HepG2 (cell line): Measurements from ENCODE around the gene FBF1. TPM values are rescaled to one million over a fixed set of nuclear protein-coding genes. Genes with fewer than 3 reads are reported as not detected.
A peak's percentile ranks its signal among the peaks of the same experiment; 100 is the strongest.

Source experiments
- BRD4 ChIP-seq: sonication (generic); formaldehyde crosslinking; IDR thresholded peaks from 2 replicates; pipeline ENCODE4 v1.4.0; 2020; ENCODE audit warnings: missing genetic modification reagents
- CREM ChIP-seq, 2 experiments: sonication (generic) in 1 of 2; formaldehyde crosslinking in 1 of 2; IDR thresholded peaks; 2 replicates each; pipeline versions ENCODE4 v1.4.0 to v1.6.1; 2016 to 2020; ENCODE audit warnings: antibody characterized with exemption in 1 of 2, mild to moderate bottlenecking in 1 of 2, missing genetic modification reagents in 1 of 2
- KLF11 ChIP-seq: IDR thresholded peaks from 2 replicates; pipeline ENCODE4 v1.6.1; 2016; ENCODE audit warnings: missing compliant biosample characterization
- KLF15 ChIP-seq: sonication (generic); formaldehyde crosslinking; IDR thresholded peaks from 2 replicates; pipeline ENCODE4 v1.8.1; 2023; ENCODE audit warnings: borderline replicate concordance, mild to moderate bottlenecking, inconsistent platforms, missing genetic modification reagents, mixed read lengths
- NKX3-1 ChIP-seq: sonication (generic); formaldehyde crosslinking; IDR thresholded peaks from 2 replicates; pipeline ENCODE4 v1.5.0; 2020; ENCODE audit warnings: missing genetic modification reagents
- PBX2 ChIP-seq: IDR thresholded peaks from 2 replicates; pipeline ENCODE4 v1.6.1; 2016; ENCODE audit warnings: control low read depth
- SETDB1 ChIP-seq: sonication (generic); formaldehyde crosslinking; IDR thresholded peaks from 2 replicates; pipeline ENCODE4 v1.5.1; 2020; ENCODE audit warnings: missing genetic modification reagents, mild to moderate bottlenecking, borderline replicate concordance
- SIX1 ChIP-seq: sonication (generic); formaldehyde crosslinking; IDR thresholded peaks from 2 replicates; pipeline ENCODE4 v1.4.0; 2020; ENCODE audit warnings: missing genetic modification reagents, borderline replicate concordance
- ZBTB8A ChIP-seq: sonication (generic); formaldehyde crosslinking; IDR thresholded peaks from 2 replicates; pipeline ENCODE4 v1.4.0; 2020; ENCODE audit warnings: mild to moderate bottlenecking, low read depth, missing genetic modification reagents, borderline replicate concordance
- ZMYM4 ChIP-seq: sonication (generic); formaldehyde crosslinking; IDR thresholded peaks from 2 replicates; pipeline ENCODE4 v1.8.1; 2023; ENCODE audit warnings: mild to moderate bottlenecking, missing genetic modification reagents
- ZNF142 ChIP-seq: sonication (generic); formaldehyde crosslinking; IDR thresholded peaks from 2 replicates; pipeline ENCODE4 v1.4.0; 2020; ENCODE audit warnings: missing genetic modification reagents
- ZNF276 ChIP-seq: sonication (generic); formaldehyde crosslinking; IDR thresholded peaks from 2 replicates; pipeline ENCODE4 v1.4.0; 2020; ENCODE audit warnings: mild to moderate bottlenecking, low read depth, missing genetic modification reagents
- ZNF280B ChIP-seq: sonication (generic); formaldehyde crosslinking; IDR thresholded peaks from 2 replicates; pipeline ENCODE4 v1.5.0; 2020; ENCODE audit warnings: missing genetic modification reagents, mild to moderate bottlenecking, borderline replicate concordance
- ZNF333 ChIP-seq: sonication (generic); formaldehyde crosslinking; IDR thresholded peaks from 2 replicates; pipeline ENCODE4 v1.4.0; 2020; ENCODE audit warnings: mild to moderate bottlenecking, missing genetic modification reagents, borderline replicate concordance
- ZNF383 ChIP-seq: sonication (generic); formaldehyde crosslinking; IDR thresholded peaks from 2 replicates; pipeline ENCODE4 v1.4.0; 2020; ENCODE audit warnings: missing genetic modification reagents, mild to moderate bottlenecking, borderline replicate concordance
- ZNF629 ChIP-seq: sonication (generic); formaldehyde crosslinking; conservative IDR thresholded peaks from 2 replicates; pipeline ENCODE4 v1.5.0; 2020; ENCODE audit warnings: missing genetic modification reagents
- ZNF747 ChIP-seq: sonication (generic); formaldehyde crosslinking; IDR thresholded peaks from 2 replicates; pipeline ENCODE4 v1.8.1; 2023; ENCODE audit warnings: missing genetic modification reagents, mild to moderate bottlenecking, borderline replicate concordance
- ZNF776 ChIP-seq: sonication (generic); formaldehyde crosslinking; IDR thresholded peaks from 2 replicates; pipeline ENCODE4 v1.4.0; 2020; ENCODE audit warnings: mild to moderate bottlenecking, missing genetic modification reagents
- polyA plus RNA-seq, 8 experiments: library from polyadenylated mRNA; depleted of rRNA in 3 of 8; stranded (reverse) in 7 of 8; unstranded in 1 of 8; fragments of >200 nt; fragmentation: Illumina TruSeq in 4 of 8; extraction: Trizol in 4 of 8; gene quantifications; 2 replicates each; pipeline versions ENCODE4 v1.2.1 to v1.2.3, GENCODE V29; 2011 to 2016; ENCODE audit warnings: low read depth in 4 of 8, missing spikeins in 1 of 8, mixed read lengths in 1 of 8; ENCODE audit not compliant: insufficient read depth in 1 of 8
- total RNA-seq, 5 experiments: library from RNA; depleted of rRNA; stranded (reverse); fragments of >200 nt; fragmentation: Illumina TruSeq; extraction: Trizol; gene quantifications; 2 replicates each; pipeline ENCODE4 v1.2.3, GENCODE V29; 2016; ENCODE audit warnings: low read depth in 1 of 5

Gene FBF1
- total and polyA plus RNA-seq, 2 of the 13 experiments (the other 11 are each of a cell fraction or from before 2014, with no cell fraction given) = 2.4 to 8.1 TPM

GRCh38 chr17:75876190-75876937 lies 64.5 kb downstream of the FBF1 start (continued):
- TF ChIP-seq ZNF142 (CRISPR knock-in tag) (no peak; the same call in 1 of the 2 replicates), CREM (IDR thresholded peaks at IDR 0.05) (peak; percentile 64; the same call in 1 of the 2 replicates), CREM (CRISPR knock-in tag; IDR thresholded peaks at IDR 0.05) (no peak), ZNF280B (CRISPR knock-in tag) (peak; percentile 95), KLF11 (CRISPR knock-in tag) (peak; percentile 17; the same call in 1 of the 2 replicates), ZNF629 (CRISPR knock-in tag) (peak; percentile 61; the same call in 1 of the 2 replicates), BRD4 (CRISPR knock-in tag) (peak; percentile 97), ZNF383 (no peak), ZNF333 (CRISPR knock-in tag) (0 out of 2 replicates have a peak, but pooled peaks have one; percentile 68), ZNF747 (CRISPR knock-in tag) (peak; percentile 82), NKX3-1 (CRISPR knock-in tag) (no peak; the same call in 1 of the 2 replicates), PBX2 (no peak), KLF15 (no peak; the same call in 1 of the 2 replicates), SETDB1 (CRISPR knock-in tag) (no peak), ZMYM4 (CRISPR knock-in tag) (peak; percentile 92), ZNF776 (CRISPR knock-in tag) (peak; percentile 42; the same call in 1 of the 2 replicates), SIX1 (peak; percentile 43; the same call in 1 of the 2 replicates), ZNF276 (CRISPR knock-in tag) (peak; percentile 94), ZBTB8A (peak; percentile 43; the same call in 1 of the 2 replicates)
